HepG2 (cell line): ENCODE measurements around the gene VAPB. TPM values are rescaled to one million over a fixed set of nuclear protein-coding genes. Genes with fewer than 3 reads are reported as not detected.

Source experiments
- CREB1 ChIP-seq, 2 experiments: fragments of 450-650 bp in 1 of 2; IDR thresholded peaks; 2 replicates each; pipeline ENCODE4 v1.6.1; 2016 to 2017; ENCODE audit warnings: control low read depth in 1 of 2, mild to moderate bottlenecking in 1 of 2, missing compliant biosample characterization in 1 of 2, missing genetic modification characterization in 1 of 2
- FOXP1 ChIP-seq, 2 experiments: fragments of 450-650 bp in 1 of 2; IDR thresholded peaks; 2 replicates each; pipeline ENCODE4 v1.6.1; 2017 to 2018; ENCODE audit warnings: antibody characterized with exemption in 1 of 2
- ISL2 ChIP-seq: sonication (generic); formaldehyde crosslinking; IDR thresholded peaks from 2 replicates; pipeline ENCODE4 v1.5.0; 2020; ENCODE audit warnings: missing genetic modification reagents
- KAT8 ChIP-seq: IDR thresholded peaks from 2 replicates; pipeline ENCODE4 v1.6.1; 2016; ENCODE audit warnings: missing genetic modification reagents, missing compliant biosample characterization
- MIER3 ChIP-seq: IDR thresholded peaks from 2 replicates; pipeline ENCODE4 v1.6.1; 2016; ENCODE audit warnings: missing compliant biosample characterization, borderline replicate concordance
- PAXIP1 ChIP-seq: sonication (generic); formaldehyde crosslinking; conservative IDR thresholded peaks from 2 replicates; pipeline ENCODE4 v1.4.0; 2020; ENCODE audit warnings: mild to moderate bottlenecking, missing genetic modification reagents, moderate library complexity
- RXRA ChIP-seq: sonication (generic); formaldehyde crosslinking; IDR thresholded peaks from 2 replicates; pipeline ENCODE4 v1.5.1; 2020; ENCODE audit warnings: missing genetic modification reagents
- SALL1 ChIP-seq: sonication (generic); formaldehyde crosslinking; IDR thresholded peaks from 2 replicates; pipeline ENCODE4 v1.8.0; 2022; ENCODE audit warnings: mild to moderate bottlenecking, missing genetic modification reagents
- SNRNP70 ChIP-seq: fragments of 200-400 bp; formaldehyde crosslinking; IDR thresholded peaks from 2 replicates; pipeline ENCODE4 v1.6.1; 2017; ENCODE audit warnings: mild to moderate bottlenecking, low read depth, low read length, moderate library complexity
- TEAD2 ChIP-seq: sonication (generic); formaldehyde crosslinking; IDR thresholded peaks from 2 replicates; pipeline ENCODE4 v1.9.0; 2021; ENCODE audit warnings: missing genetic modification reagents
- THRA ChIP-seq: sonication (generic); formaldehyde crosslinking; IDR thresholded peaks from 2 replicates; pipeline ENCODE4 v1.4.0; 2020; ENCODE audit warnings: missing genetic modification reagents, borderline replicate concordance
- ZMYM3 ChIP-seq: sonication (generic); formaldehyde crosslinking; IDR thresholded peaks from 2 replicates; pipeline ENCODE4 v1.5.1; 2020; ENCODE audit warnings: mild to moderate bottlenecking, missing genetic modification reagents
- ZNF335 ChIP-seq: sonication (generic); formaldehyde crosslinking; IDR thresholded peaks from 2 replicates; pipeline ENCODE4 v1.4.0; 2020; ENCODE audit warnings: missing genetic modification reagents
- ZNF451 ChIP-seq: sonication (generic); formaldehyde crosslinking; IDR thresholded peaks from 2 replicates; pipeline ENCODE4 v1.5.0; 2020; ENCODE audit warnings: mild to moderate bottlenecking, missing genetic modification reagents
- ZNF589 ChIP-seq: sonication (generic); formaldehyde crosslinking; conservative IDR thresholded peaks from 2 replicates; pipeline ENCODE4 v1.8.0; 2022; ENCODE audit warnings: mild to moderate bottlenecking, moderate library complexity, missing genetic modification reagents
- ZNF687 ChIP-seq: sonication (generic); formaldehyde crosslinking; IDR thresholded peaks from 2 replicates; pipeline ENCODE4 v1.5.1; 2020; ENCODE audit warnings: mild to moderate bottlenecking, missing genetic modification reagents, moderate library complexity
- ZNF891 ChIP-seq: sonication (generic); formaldehyde crosslinking; IDR thresholded peaks from 2 replicates; pipeline ENCODE4 v1.5.0; 2020; ENCODE audit warnings: mild to moderate bottlenecking, missing genetic modification reagents
- ZSCAN12 ChIP-seq: sonication (generic); formaldehyde crosslinking; IDR thresholded peaks from 2 replicates; pipeline ENCODE4 v1.9.0; 2021; ENCODE audit warnings: mild to moderate bottlenecking, missing genetic modification reagents
- polyA plus RNA-seq, 8 experiments: library from polyadenylated mRNA; depleted of rRNA in 3 of 8; stranded (reverse) in 7 of 8; unstranded in 1 of 8; fragments of >200 nt; fragmentation: Illumina TruSeq in 4 of 8; extraction: Trizol in 4 of 8; gene quantifications; 2 replicates each; pipeline versions ENCODE4 v1.2.1 to v1.2.3, GENCODE V29; 2011 to 2016; ENCODE audit warnings: low read depth in 4 of 8, missing spikeins in 1 of 8, mixed read lengths in 1 of 8; ENCODE audit not compliant: insufficient read depth in 1 of 8
- total RNA-seq, 5 experiments: library from RNA; depleted of rRNA; stranded (reverse); fragments of >200 nt; fragmentation: Illumina TruSeq; extraction: Trizol; gene quantifications; 2 replicates each; pipeline ENCODE4 v1.2.3, GENCODE V29; 2016; ENCODE audit warnings: low read depth in 1 of 5

The VAPB gene
- total and polyA plus RNA-seq, 2 of the 13 experiments (the other 11 are each of a cell fraction or from before 2014, with no cell fraction given) = 18.6 to 48.5 TPM

GRCh38 chr20:58374027-58374850 is 14.8 kb upstream of the VAPB start (continued):
- TF ChIP-seq ZNF687 (CRISPR knock-in tag) = peak; percentile 66
- 0 out of 2 replicates have a peak, but pooled peaks have one; percentile 30 for TF ChIP-seq PAXIP1 (CRISPR knock-in tag)
- no peak for TF ChIP-seq ZSCAN12 (CRISPR knock-in tag)
- TF ChIP-seq ZNF335 (CRISPR knock-in tag) = no peak
- 0 out of 2 replicates have a peak, but pooled peaks have one; percentile 27 for TF ChIP-seq ZNF589
- TF ChIP-seq ZNF891 (CRISPR knock-in tag) = peak; percentile 55; the same call in 1 of the 2 replicates
- TF ChIP-seq THRA = peak; percentile 90
- TF ChIP-seq SNRNP70 = no peak
- peak; percentile 73 for TF ChIP-seq SALL1 (CRISPR knock-in tag)
- TF ChIP-seq ISL2 = no peak
- peak; percentile 50; the same call in 1 of the 2 replicates for TF ChIP-seq ZMYM3 (CRISPR knock-in tag)
- TF ChIP-seq MIER3 (CRISPR knock-in tag) = peak; percentile 26; the same call in 1 of the 2 replicates
- TF ChIP-seq CREB1 (IDR thresholded peaks at IDR 0.05) = peak; percentile 60; the same call in 1 of the 2 replicates
- TF ChIP-seq CREB1 (CRISPR knock-in tag; IDR thresholded peaks at IDR 0.05) = no peak
- peak; percentile 83 for TF ChIP-seq RXRA
- 0 out of 2 replicates have a peak, but pooled peaks have one; percentile 42 for TF ChIP-seq TEAD2 (CRISPR knock-in tag)
- no peak for TF ChIP-seq FOXP1 (IDR thresholded peaks at IDR 0.05)
- TF ChIP-seq FOXP1 (CRISPR knock-in tag; IDR thresholded peaks at IDR 0.05) = peak; percentile 80
- TF ChIP-seq KAT8 (CRISPR knock-in tag) = peak; percentile 63; the same call in 1 of the 2 replicates
- TF ChIP-seq ZNF451 (CRISPR knock-in tag) = 0 out of 2 replicates have a peak, but pooled peaks have one; percentile 16
